Subcutaneous abdominal adipose tissue (tissue), 5 donors: Measurements from ENCODE around the gene DUOX1.

Experiments used
- H3K27ac ChIP-seq: one replicate; pipeline ENCODE4 v1.7.0; 2013; ENCODE audit warnings: low read depth, mild to moderate bottlenecking, inconsistent platforms, low read length, moderate library complexity
- H3K27me3 ChIP-seq, 5 donors: one replicate each; pipeline ENCODE4 v1.7.0; 2013; ENCODE audit warnings: low read length in 5 of 5, inconsistent platforms in 1 of 5; ENCODE audit not compliant: control insufficient read depth in 5 of 5, insufficient read depth in 4 of 5
- H3K36me3 ChIP-seq, 5 donors: one replicate each; pipeline ENCODE4 v1.7.0; 2013; ENCODE audit warnings: low read length in 5 of 5; ENCODE audit not compliant: control insufficient read depth in 5 of 5, insufficient read depth in 5 of 5
- H3K4me1 ChIP-seq, 5 donors: one replicate each; pipeline ENCODE4 v1.7.0; 2013; ENCODE audit warnings: low read length in 5 of 5, mild to moderate bottlenecking in 3 of 5, moderate library complexity in 1 of 5; ENCODE audit not compliant: control insufficient read depth in 5 of 5, insufficient read depth in 5 of 5
- H3K4me3 ChIP-seq, 5 donors: one replicate each; pipeline ENCODE4 v1.7.0; 2013; ENCODE audit warnings: low read length in 5 of 5, low read depth in 1 of 5
- H3K9ac ChIP-seq, 5 donors: one replicate each; pipeline ENCODE4 v1.7.0; 2013; ENCODE audit warnings: low read length in 5 of 5, mild to moderate bottlenecking in 4 of 5, moderate library complexity in 3 of 5
- H3K9me3 ChIP-seq, 5 donors: one replicate each; pipeline ENCODE4 v1.7.0; 2013; ENCODE audit warnings: low read length in 5 of 5; ENCODE audit not compliant: control insufficient read depth in 5 of 5
- donor health status: healthy.
- donor health status: healthy.
- donor health status: healthy.
- donor health status: healthy.
- donor health status: healthy.

DUOX1 gene

DNA sequence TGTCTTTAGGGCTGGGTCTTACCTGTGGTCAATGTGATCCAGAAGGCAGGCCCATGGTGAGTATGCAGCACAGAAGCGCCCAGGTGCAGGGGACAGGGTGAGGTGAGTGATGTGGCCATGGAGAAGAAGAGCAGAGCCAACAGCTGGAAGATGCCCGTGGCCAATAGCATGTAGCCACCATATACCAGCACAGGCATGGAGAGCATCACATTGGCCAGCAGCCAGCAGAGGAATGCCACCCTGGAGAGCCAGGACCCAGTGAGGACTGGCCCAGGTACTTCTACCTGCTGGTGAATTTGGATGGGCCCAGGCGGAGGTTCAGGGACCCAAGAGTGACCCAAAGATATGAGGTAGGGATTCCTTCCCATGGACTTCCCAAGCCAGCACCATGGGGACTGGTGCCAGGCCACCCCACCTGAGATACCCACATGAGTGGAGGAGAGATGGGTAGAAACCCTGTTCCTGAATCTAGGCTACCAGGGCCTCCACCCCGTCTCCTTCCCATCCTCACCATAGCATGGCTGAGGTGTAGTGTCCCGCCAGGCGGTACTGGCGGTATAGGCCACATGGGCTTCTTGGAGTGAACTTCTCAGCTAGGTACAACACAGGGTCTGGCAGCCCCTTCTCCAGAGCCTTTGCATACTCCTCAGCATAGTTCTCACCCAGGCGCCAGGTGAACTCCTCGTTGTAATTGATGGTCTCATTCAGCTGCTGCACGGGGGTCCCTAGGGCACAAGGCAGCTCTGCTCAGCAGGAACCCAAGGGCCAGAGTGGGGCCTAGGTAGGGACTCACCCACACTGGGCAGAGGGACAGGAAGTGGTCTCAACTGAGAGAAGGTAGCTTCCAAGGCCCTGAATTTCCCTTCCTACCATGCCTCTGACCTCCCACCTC is 9.5 kb upstream of the DUOX1 start:
- Histone ChIP-seq H3K36me3 (no peaks in the 10 kb centered on the region), H3K9me3 (no peaks in the 10 kb centered on the region), H3K4me3 (no peak overlapping the region), H3K9ac (no peak overlapping the region), H3K27me3 (peaks cover 23 to 55% (median 39%) of the 10 kb centered on the region in 5 donors), H3K4me1 (peaks cover 1 to 19% (median 16%) of the 10 kb centered on the region in 5 donors), H3K27ac (no peak overlapping the region)

DNA sequence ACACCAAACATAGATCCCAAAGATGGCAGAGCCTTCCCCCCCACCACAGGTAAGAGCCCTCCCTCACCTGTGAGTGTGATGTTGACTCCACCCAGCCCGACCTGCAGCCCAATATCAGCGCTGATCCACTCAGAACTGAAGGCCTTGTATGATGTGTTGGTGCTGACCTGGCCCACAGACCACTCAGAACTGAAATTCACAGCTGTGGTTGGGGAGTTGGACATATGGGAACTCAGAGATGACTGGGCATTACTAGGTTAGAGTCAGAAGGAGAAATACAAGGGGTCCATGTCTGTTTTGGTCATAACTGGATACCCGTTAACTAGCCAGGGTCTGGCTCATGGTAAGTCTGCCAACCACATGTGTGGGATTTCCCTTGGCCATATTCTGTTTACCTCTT is 8.8 kb upstream of the DUOX1 start:
- no peak overlapping the region for H3K9ac ChIP-seq
- H3K27ac ChIP-seq: no peak overlapping the region
- peaks cover 16 to 52% (median 32%) of the 10 kb centered on the region in 5 donors for H3K27me3 ChIP-seq
- no peaks in the 10 kb centered on the region for H3K9me3 ChIP-seq
- H3K4me1 ChIP-seq: peaks cover 1 to 19% (median 16%) of the 10 kb centered on the region in 5 donors
- H3K36me3 ChIP-seq: no peaks in the 10 kb centered on the region
- no peak overlapping the region for H3K4me3 ChIP-seq

DNA sequence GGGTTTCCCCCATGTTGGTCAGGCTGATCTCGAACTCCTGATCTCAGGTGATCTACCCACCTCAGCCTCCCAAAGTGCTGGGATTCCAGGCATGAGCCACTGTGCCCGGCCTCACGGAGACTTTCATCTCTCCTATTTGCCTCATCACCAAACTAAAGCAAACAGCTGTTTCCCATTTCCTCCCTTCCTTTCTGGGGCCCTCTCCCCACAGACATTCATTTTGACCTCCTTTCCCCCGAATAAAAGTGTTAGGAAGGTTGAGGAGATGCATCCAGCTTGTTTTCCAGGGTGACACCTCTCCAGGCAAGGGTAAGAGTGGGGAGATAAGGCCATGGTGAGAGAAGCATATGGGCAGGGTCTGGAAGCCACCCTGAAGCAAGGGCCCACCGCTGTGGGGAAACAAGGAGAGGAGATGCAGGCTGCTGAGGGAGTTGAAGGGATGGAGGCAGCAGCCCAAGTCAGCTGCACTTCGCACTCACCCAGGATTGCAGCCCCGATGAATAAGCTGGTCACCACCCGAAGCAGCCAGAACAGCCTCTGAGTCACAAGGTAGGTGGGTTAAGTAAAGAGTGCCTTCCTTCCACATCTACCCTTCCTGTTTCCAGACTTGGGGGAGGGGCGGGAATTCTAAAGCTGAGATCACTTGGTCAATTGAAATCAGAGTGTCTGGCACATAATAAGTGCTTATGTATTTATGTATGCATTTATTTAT is 7.9 kb upstream of the DUOX1 start:
- Histone ChIP-seq H3K27me3 (peaks cover 8 to 44% (median 23%) of the 10 kb centered on the region in 5 donors), H3K4me1 (peaks cover 0 to 12% (median 12%) of the 10 kb centered on the region in 5 donors), H3K27ac (no peak overlapping the region), H3K4me3 (no peak overlapping the region), H3K36me3 (no peaks in the 10 kb centered on the region), H3K9me3 (no peaks in the 10 kb centered on the region), H3K9ac (no peak overlapping the region)

DNA sequence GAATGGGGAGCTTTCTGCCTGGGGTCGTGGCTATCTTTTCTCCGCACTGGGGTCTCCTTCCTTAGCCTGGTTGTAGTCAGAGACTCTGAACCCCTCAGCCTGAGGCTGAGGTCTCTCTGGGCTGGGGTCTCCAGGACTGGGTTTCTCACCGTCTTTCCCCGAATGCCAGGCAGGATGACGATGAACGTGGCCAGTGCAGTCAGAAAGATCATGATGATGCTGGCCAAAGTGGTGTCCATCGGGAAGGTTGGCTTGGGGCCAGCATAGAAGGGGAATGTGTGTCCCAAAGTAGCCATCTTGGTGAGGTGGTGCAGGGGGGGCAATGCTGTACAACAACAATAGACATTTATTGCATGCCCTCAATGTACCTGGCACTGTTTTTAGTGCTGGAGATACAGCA is 7.1 kb upstream of the DUOX1 start:
- Histone ChIP-seq H3K27me3 (peaks cover 2 to 39% (median 16%) of the 10 kb centered on the region in 5 donors), H3K4me3 (no peak overlapping the region), H3K9ac (no peak overlapping the region), H3K9me3 (no peaks in the 10 kb centered on the region), H3K27ac (no peak overlapping the region), H3K36me3 (no peaks in the 10 kb centered on the region), H3K4me1 (peaks cover 0 to 4% (median 3%) of the 10 kb centered on the region in 5 donors)

DNA sequence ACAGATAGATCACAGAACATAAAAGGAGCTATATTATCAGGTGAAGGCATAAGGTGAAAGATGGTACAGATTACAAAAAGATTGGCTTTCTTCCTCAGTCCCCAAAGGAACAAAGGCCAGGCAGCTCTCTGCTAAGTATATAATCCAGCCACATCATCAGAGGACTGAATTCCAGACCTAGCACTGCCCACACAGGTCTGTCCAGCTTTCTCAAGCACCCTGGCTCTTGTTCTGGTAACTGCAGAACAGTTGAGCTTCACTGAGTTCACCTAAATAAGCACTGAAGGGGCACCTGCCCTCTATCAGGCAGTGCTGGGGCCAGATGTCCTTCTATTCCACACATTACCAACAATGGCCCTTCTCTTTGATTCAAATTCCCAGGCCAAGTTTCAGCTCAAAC is 6.4 kb upstream of the DUOX1 start:
- H3K4me1 ChIP-seq: no peaks in the 10 kb centered on the region
- no peak overlapping the region for H3K4me3 ChIP-seq
- no peak overlapping the region for H3K27ac ChIP-seq
- H3K36me3 ChIP-seq: no peaks in the 10 kb centered on the region
- no peak overlapping the region for H3K9ac ChIP-seq
- H3K9me3 ChIP-seq: no peaks in the 10 kb centered on the region
- peaks cover 3 to 45% (median 19%) of the 10 kb centered on the region in 5 donors for H3K27me3 ChIP-seq

DNA sequence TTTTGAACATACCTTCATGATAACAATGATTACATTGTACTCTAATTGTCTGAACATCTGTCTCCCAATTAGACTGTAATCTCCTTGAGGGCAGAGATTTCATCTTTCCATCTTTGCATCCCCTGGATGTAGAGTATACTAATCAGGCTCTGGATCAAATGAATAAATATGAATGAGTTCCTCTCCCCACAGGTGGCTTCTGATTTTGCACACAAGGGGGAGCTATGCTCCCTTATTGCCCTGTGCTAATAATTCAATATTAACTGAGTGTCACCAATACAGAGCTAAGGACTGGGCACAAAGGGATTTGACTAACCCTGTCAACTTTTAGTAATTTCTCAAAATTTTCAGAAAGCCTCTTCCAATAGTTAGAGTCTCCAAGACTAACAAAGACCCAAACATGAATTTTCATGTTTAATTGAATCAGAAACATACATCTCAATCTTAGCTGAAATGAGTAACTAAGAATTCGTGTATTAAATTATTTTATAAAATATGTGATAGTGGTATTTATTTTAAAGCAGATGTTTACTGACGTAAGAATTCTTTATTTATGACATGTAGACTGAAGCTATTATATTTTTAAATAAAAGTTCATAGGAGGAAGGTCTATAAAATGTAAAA is 3.1 kb upstream of the DUOX1 start:
- H3K4me3 ChIP-seq: no peak overlapping the region
- no peak overlapping the region for H3K27ac ChIP-seq
- peaks cover 6 to 56% (median 21%) of the 10 kb centered on the region in 5 donors for H3K27me3 ChIP-seq
- peaks cover 0 to 21% (median 15%) of the 10 kb centered on the region in 5 donors for H3K4me1 ChIP-seq
- H3K9me3 ChIP-seq: no peaks in the 10 kb centered on the region
- H3K36me3 ChIP-seq: no peaks in the 10 kb centered on the region
- no peak overlapping the region for H3K9ac ChIP-seq

DNA sequence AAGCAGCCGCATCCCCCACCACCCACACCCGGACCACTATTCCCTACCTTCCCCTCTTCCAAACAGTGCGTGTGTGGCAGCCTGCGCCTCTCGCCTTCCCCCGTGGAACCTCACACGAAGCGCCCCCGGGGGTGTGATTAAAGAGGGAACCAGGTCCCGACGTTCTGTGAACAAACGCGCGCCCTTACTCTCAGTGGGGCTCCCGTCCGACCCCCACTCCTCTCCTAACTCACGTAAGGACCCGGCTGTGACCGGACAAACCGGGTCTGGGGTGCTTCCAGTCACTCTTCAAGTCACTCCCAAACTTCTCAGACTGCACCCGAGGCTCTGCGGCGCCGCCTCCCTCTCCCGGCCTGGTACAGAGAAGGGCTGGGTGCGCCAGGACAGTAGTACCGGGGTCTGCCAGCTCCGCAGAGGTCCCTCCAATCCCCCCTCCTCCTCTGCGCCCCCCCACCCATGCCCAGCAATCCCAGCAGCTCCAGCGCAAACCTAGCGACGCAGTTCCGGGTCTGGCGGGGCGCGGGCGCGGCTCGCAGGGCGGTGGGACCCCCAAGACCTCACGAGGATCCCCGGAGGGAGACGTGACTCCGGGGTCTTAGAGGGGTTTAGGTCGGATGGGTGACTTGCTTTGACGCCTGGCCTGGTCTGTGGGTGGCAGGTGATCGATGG is 689 bp upstream of the DUOX1 start:
- Histone ChIP-seq H3K36me3 (no peaks in the 10 kb centered on the region), H3K9me3 (no peaks in the 10 kb centered on the region), H3K9ac (peak overlapping the region in 1 of 5 donors; percentile 62), H3K4me3 (peak overlapping the region; percentile 35 to 65 (median 56)), H3K4me1 (peaks cover 0 to 21% (median 15%) of the 10 kb centered on the region in 5 donors), H3K27me3 (peaks cover 13 to 50% (median 25%) of the 10 kb centered on the region in 5 donors), H3K27ac (no peak overlapping the region)

DNA sequence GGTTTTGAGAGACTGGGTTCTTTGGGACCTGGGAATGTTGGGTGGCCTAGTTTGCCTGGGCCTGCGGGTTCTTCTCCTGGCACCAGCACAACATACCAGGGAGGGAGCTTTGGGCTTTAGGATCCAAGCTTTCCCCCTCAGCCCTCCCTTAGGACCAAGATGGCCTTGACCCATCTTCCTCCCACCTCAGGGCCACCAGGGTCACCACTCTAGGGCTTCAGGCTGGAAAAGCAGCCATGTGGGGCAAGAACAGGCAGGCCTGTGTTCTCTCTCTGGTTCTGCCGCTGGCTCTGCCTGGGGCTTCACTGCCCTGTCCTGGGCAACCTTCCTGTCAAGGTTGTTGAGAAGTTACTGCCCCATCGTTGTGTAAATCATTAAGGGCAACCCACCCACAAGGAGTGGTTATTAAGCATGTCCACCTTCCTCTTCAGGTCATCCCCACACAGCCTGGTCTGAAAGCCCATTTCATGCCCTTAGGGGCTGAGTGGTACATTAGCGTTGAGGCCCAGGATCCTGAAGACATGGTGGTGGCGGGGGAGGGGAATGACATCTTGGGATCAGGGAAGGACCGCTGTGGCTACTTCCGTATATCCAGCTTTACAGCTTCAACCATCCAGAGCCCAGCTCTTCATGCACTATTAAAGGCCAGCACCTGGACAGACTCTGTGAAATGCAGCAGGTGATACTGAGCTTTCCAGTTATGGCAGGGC is 652 bp downstream of the DUOX1 start:
- peak overlapping the region in 3 of 5 donors; percentile 48 to 65 (median 56) for H3K4me3 ChIP-seq
- no peaks in the 10 kb centered on the region for H3K9me3 ChIP-seq
- H3K4me1 ChIP-seq: peaks cover 0 to 26% (median 20%) of the 10 kb centered on the region in 5 donors
- H3K27ac ChIP-seq: no peak overlapping the region
- no peaks in the 10 kb centered on the region for H3K36me3 ChIP-seq
- peaks cover 19 to 57% (median 34%) of the 10 kb centered on the region in 5 donors for H3K27me3 ChIP-seq
- H3K9ac ChIP-seq: peak overlapping the region in 1 of 5 donors; percentile 65

DNA sequence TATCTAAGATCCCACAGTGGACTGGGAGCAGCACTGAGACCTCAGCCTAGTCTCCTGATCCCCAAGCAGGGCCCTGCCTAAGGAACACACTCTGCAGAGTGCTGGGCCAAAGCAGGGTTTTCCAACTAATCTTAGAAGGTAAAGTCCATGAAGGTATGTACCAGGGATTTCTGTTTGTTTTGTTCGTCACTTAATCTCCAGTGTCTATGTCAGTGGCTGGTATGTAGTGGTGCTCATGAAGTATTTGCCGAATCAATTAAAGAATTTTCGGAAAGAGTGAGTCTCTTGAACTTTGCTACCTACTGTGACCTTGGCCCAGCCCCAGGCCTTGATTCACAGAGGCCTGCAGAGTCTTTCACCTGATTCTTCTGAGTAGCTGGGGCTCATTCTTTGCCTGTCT is 1.7 kb downstream of the DUOX1 start:
- Histone ChIP-seq H3K4me3 (no peak overlapping the region), H3K27me3 (peaks cover 21 to 61% (median 39%) of the 10 kb centered on the region in 5 donors), H3K27ac (no peak overlapping the region), H3K9ac (no peak overlapping the region), H3K9me3 (no peaks in the 10 kb centered on the region), H3K36me3 (no peaks in the 10 kb centered on the region), H3K4me1 (peaks cover 0 to 26% (median 20%) of the 10 kb centered on the region in 5 donors)
